HPDE6-E6E7 (cell line): ENCODE data around the gene HDAC4.

Source experiments
- DNase-seq: peaks from one replicate; pipeline ENCODE4 v3.0.0; 2011; ENCODE audit warnings: missing footprints; ENCODE audit errors: extremely low spot score

Gene HDAC4

DNA sequence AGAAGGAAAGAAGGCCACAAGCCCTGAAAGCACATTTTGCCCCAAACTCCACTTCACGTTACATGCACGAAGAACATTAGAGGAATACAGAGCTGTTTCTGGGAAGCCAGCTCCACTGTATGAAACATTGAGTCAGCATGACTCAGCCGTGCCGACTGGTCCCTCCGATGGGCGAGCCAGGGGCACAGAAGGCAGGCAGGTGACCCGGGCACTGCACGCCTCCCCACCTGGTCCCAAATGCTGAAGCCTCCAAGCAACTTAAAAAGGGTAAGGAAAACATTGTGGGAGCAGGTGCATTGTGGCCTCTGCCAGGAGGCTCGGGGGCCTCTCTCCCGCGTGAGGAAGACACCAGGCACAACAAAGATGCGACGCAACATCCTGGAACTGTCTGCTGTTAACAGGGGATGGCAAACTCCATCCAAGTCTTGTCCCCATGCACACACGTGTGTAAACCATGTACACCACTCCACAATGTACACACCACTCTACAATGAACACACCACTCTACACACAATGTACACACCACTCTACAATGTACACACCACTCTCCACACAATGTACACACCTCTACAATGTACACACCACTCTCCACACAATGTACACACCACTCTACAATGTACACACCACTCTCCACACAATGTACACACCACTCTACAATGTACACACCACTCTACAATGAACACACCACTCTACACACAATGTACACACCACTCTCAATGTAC is 120.4 kb downstream of the HDAC4 start:
- DNase-seq: peak; percentile 65

DNA sequence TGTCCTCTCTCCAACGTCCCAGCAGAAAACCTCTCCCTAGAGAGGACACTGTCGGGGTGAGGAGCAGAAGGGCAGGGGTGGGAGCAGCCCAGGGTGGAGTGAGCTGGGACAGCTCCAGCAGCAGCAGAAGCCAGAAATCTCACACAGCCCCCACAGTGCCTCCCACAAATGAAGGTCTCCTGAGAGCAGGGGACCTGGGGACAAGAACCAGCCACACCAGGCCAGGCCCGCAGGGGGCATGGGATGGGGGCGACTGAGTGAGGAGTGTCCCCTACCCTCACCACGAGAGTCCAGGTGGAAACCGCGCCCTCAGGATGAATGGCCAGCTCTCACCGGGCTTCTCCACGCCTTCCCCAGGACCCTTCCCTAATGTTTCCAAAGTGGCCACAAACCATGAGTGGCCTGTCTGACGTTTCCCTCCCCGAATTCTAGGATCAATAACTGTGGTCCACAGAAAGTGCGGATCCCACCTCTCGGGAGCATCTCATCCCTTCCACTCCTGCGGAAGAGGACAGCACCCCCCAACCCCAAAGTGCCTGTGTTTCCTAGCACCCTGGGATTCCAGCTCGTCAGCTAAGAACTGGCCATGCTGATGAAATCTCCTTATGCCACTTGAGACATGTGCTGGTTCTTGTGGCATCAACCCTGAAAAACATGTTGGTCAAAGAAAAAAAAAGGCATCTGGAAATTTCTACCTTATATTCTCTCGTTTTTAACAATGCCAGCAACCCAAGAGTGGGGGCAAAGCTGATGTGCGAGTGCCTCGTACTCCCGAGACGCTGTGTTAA is 121.1 kb downstream of the HDAC4 start:
- DNase-seq: no peak

DNA sequence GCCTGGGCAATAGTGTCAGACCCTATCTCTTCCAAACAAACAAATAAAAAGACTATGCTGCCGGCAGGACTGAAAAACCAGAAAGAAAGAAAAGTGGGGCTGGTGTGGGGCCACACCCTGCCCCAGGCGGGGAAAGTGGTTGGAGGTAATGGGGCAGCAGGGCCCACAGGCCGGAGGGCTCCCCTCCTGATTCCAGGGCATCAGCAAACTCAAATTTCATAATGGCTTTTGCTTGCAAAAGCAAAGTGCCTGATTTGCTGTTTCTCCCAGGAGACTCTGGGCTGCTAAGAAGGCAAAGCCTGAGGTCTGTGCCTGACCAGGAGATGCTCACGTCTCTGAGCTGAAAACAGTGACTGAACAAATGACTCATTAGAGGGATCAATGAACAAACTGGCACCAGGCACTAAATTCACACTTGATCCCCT is 121.9 kb downstream of the HDAC4 start:
- no peak for DNase-seq

DNA sequence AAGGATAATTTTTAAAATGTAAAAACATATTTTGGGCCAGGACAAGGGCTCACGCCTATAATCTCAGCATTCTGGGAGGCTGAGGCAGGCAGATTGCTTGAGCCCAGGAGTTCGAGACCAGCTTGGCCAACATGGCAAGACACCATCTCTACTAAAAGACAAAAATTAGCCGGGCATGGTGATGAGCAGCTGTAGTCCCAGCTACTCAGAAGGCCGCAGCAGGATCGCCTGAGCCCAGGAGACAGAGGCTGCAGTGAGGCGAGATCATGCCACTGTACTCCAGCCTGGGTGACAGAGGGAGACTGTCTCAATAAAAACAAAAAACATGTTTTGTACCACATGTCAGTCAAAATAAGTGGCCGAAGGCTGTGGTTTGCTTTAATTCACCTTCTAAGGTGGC is 122.5 kb downstream of the HDAC4 start:
- DNase-seq: no peak

DNA sequence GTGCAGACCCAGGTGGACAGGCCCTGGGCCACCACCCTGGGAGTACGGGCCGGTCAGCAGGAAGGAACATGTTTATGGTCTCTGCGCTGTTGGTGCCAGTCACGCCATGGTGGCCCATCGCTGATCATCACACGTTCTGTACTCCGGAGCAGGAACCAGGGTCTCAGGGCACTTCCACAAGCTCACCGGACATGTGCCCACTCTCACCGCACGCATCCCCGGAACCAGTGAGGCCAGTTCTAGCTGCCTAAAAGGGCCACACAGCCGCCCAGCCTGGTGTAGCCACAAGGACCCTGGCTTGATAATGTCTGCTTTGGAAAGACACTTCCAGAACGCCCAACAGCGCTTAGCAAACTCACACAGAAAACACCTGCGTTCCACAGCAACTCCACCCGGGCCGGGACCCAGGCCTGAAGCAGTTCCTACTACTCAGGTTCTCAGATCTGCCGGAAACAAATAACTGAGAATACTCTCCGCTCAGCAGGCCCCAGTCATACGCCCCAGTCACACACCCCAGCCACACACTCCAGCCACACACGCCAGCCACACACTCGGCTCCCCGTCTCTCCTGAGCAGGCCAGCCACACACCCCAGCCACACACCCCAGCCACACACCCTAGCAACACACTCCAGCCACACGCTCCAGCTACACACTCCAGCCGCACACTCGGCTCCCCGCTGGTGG is 123.3 kb downstream of the HDAC4 start:
- DNase-seq: no peak

DNA sequence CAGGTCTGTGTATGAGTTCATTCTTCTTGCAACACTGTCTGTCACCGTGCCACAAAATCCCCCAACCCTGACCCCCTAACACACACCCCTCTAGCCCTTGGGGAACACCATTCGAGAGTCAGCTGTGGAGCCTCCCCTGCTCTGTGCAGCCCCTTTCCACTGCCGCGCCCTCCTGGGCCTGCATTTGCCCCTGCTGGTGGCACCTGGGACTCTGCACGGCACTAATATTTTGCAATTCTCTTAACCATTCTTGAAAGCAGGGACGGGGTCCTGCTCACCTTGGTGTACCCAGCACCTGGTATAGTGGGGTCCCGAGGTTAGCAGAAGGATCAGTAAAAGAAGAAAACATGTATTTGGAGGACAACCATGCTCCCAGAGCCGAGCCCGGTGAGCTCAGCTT is 124.0 kb downstream of the HDAC4 start:
- DNase-seq: no peak

DNA sequence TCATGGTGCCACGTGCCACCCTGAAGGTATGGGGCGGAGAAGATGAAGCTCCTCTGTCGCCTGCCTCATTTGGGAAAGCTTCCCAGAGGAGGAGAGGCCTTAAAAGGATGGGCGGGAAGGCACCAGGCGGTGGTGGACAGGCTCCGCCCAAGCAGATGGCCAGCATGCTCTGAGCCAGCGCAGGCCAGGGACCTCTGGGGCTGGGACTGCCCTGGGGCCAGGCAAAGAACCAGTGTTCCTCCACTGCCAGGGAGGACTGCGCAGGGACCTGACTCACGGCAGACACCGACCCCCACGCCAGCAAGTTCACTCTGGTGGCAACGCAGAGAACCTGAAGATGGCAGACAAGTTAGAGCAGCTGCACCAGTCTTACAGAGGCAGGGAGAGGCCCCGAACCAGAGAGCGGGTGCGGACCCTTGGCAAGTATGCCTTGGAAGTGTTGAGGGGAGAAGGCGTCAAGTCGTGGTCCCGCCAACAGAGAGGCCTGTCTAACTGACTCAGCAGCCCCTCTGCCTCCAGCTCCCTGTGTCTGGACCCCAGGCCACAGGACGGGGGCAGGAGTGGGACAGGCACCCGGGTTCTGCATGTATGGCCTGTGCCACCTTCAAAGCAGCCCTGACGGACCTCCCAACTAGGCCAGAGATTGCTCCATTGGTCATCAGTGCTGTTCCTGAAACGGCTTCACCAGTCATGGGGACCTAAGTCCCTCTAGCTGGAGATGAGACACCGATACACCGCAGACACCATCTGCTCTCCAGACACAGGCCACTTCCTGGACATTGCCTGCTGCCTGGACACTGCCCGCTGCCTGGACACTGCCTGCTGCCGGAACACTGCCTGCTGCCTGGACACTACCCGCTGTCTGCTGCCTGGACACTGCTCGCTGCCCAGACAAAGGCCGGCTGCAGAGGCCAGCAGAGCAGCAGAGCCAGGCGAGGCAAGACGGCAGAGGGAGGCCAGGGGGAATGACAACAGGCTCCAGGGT is 124.7 kb downstream of the HDAC4 start:
- DNase-seq: no peak

DNA sequence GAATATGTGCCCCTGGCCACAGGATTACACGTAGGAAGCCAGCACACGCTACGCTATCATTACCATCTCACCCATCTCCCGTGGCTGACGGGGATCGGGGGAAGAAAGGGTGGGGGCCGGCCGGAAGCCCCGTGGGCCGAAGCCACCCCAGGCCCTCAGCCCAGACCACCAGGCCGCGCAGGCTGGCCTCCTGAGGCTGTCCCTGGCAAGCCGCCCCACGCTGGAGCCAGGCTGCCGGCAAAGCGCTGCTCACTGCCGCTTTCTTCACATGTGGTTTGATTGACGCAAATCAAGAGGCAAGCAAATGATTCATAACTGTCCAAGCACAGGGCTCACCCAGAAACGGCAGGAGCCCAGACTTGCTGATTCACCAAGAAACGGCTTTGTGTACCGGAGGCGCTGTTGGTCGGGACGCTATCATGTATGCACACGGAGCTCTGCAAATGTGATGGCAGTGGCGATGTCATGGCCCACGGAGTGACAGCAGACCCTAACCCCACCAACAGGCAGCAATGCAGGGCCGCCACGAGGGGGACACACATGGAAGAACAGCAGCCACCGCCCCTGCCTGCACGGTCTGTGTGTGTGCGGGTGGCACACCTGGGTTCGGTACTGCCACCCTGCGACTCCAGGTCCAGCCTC is 125.7 kb downstream of the HDAC4 start:
- DNase-seq: peak; percentile 89

DNA sequence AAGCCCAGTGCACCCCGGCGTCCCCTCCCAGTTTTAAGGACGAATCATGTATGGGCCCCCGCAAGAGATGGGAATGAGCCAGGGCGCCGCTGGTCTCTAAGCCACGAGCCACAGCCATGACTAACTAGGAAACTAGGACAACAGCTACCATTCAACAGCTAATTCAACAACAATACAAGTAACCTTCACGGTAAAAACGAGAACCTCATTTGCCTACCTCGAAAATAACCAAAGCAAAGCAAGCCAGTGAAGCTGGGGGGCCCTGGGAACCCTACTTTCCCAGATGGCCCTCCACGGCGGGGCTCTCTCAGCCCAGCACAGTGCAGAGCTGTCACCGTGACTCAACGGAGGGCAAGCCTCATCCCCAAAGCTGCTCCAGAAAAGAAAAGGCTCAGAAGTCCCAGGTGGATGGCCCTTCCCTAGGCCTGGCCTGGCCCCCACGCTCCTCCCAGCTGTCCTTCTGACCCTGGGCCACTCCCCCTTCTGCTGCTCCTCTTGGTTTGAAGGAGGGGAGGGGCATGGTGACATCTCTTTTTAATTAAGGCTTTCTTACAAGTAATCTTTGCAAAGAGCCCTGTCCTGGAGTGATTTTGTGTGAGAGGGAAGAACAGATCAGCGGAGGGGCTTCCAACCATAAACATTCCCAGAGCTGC is 126.3 kb downstream of the HDAC4 start:
- no peak for DNase-seq

DNA sequence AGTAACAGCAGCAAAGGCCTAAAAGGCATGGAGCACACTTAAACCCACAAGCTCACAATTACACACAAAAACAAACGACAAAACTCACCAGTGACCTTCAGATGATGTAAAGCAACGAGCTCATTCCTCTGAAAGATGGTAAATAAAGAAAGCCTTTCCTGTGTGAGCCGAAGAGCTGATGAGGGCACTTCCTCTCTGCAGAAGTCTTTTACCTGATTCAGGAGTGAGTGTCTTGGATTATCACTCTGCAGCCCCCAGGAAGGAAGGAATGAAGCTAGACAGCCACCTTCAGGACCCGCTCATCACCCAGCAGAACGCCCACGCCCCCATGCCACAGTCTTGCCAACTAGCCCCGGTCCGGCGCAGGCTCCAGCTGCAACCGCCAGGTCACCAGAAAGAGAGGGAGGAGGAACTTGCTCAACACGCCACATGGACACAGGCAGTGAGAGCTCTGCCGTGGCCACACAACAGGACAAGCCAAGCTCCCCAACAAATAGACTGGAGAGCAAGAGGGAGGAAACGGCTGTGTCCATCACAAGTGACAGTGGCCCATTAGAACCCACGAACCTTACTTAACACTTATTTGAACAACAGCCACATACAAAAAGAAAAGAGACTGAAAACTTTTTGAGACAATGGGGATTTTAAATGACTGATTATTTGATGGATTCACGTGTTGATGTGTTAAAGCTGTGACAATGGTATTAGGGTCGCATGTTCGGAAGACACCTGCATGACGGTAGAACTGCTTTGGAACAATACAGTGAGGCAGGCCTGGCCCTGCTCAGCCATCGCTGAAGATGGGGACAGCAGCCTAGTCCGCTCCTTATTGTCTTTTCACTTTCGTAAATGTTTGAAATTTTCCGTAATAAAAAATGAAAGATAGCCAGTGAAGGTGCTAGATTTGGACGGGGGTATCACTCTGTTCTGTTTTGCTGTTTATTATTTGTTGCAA is 127.3 kb downstream of the HDAC4 start:
- DNase-seq: no peak

DNA sequence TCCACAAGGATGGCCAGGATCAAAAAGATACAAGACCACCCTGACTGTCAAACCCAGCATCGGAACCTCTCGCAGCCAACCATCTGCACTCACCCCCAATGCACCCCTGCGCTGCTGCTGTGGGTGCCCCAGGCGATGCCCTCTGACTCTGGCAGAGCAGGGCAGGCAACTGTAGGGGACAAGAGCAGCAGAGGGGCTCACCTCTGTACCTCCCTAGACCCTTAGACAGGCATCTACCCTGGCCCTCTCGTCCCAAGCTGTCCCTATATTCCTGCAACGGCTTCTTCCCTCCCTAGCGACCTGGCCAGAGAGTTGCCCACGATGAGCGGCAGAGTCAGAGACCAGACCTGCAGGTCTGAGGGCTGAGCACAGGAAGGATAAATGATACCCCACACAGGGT is 128.2 kb downstream of the HDAC4 start:
- no peak for DNase-seq

DNA sequence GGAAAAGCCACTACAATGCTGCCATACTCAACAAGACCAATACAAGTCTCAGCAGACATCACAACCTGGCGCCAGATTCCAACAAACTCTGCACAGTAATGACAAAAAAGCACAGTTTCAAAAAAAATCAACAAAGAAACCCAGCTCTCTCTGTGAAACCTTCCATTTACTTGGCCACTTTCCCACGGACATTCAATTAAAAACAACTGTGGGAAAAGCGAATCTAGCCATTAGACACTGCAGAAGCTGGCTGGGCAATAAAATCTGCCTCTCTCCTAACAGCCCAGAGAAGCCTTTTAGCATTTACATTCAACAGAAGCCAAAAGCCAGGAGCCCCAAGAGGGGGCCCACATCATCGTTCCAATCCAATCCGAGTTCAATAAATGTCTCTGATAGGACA is 128.9 kb downstream of the HDAC4 start:
- no peak for DNase-seq

DNA sequence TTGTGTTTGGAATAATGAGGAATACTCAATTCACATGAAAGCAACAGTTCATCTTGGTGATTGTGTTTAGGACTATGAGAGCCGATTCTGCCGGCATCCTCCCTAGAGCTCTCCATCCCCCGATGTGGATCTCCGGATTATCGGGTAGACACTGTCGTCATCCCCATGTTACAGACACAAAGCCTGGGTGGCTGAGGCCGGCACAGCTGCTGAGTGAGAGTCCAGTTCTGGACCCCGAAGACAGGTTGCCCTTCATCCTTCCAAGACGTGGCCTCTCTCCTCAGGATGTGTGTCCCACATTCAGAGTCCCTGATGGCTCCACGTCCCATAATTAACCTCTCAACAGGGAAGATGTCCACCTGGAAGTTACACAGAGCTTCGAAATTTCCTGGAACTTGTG is 129.3 kb downstream of the HDAC4 start:
- DNase-seq: no peak

DNA sequence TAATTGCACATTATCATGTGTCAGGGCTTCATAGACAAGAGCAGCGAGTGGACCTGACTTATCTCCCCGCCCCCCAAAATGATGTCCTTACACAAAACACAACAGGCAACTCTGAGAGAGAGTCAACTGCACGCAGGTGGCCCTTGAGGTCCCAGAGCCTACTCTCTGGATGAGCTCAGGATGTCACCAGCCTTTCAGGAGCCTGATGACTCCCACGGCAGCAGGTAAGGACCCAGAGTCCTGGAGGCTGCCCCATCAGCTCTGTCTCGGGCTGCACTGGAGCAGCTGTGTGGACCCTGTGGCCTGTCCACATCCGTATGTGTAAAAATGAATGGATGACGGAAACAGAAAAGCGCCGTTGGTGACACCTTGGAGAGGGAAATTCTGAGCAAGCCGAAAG is 130.9 kb downstream of the HDAC4 start:
- no peak for DNase-seq

DNA sequence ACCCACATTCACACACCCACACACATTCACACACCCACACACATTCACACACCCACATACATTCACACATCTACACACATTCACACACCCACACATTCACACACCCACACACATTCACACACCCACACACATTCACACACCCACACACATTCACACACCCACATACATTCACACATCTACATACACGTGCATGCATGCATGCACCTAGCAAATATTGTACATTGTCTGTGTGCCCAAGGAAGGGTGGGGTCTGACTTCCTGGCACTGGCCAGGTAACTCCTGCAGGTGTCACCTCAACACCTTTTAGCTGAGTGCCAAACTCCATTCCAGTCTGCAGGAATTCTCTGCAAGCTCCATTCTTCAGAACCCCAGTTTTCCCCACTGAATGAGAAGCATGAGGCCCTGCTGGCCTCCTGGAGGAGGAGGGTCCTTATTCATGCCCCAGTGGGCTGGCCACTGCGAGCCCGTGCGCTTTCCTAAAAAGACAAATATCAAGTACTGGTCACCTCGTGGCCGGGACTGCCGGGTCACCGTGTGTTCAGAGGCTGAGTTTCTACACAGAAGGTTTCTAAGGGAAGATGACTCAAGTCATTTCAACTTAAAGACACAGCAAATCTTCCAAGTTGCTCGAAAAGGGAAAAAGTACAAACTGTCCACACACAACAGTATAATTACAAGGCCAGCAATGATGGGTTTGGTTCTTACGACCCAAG is 131.5 kb downstream of the HDAC4 start:
- no peak for DNase-seq

DNA sequence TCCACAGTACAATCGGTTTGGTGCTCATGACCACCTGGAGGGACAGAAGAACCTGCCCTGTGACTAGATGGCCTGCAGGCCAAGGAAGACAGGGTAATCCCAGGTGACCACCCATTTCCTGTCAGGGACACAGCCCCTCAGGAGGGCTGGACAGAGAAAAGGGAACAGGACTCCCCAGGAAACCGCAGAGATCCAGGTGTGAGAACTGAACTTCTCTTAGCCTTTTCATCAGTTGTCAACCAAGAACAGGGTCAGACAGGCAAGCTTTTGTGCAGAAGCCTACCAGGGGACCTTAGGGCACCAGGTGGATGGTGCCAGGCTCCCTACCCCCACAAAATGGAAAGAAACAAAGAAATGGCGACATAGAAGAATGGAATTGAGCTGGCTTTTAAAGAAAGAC is 132.3 kb downstream of the HDAC4 start:
- no peak for DNase-seq

DNA sequence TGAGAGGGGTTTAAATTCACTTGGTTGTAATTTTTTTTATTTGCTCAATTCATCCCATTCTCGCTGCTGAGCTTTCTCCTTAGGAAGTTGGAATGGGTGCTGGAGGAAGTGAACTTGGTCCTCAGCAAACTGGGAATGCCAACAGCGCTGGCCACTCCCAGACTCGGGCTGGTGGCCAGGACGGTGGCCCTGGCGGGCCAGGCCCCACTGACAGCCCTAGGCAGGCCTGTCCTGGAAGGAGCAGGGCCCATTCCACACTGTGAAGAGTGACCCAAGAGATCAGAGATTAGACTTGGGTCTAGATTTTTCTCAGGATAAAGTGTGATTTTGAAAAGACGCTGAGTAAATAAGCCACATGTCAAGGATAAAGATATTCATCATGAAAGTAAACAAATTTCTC is 132.7 kb downstream of the HDAC4 start:
- DNase-seq: no peak

DNA sequence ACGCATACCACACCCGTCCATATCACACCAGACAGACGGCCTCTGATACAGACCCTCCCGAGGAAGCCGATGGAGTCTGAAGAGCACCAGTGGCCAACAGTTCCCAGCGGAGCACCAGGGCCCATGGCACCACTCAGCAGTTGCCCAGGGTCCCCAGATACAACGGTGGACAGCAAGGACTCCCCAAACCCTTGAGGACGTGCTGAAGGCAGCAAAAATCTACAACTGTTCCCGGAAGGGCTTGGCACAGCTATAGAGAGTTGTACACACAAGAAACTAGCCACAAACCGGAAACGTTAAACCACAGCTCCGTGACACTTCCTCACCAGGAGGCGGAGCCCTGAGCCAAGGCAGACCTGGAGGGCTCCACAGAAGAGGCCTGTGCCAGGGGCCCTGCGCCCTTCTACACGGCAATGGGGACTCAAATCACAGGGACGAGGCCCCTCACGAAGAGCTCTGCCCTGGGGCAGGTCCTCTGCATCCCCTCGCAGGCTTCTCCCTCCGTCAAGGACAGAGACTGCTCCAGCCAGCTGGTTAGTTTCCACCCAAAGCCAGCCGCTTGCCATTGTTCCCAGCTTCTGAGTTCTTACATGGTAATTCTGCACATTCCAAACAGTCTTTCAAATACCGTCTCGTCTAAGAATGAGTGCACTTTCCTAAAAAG is 133.4 kb downstream of the HDAC4 start:
- no peak for DNase-seq
